ENCODE results near the gene ESRRA. TPM values are rescaled to one million over a fixed set of nuclear protein-coding genes. Genes with fewer than 3 reads are reported as not detected.

The ESRRA gene
- total RNA-seq, 4 donors from 2014 or later = 63.5 to 95.8 (median 76.1) TPM

DNA sequence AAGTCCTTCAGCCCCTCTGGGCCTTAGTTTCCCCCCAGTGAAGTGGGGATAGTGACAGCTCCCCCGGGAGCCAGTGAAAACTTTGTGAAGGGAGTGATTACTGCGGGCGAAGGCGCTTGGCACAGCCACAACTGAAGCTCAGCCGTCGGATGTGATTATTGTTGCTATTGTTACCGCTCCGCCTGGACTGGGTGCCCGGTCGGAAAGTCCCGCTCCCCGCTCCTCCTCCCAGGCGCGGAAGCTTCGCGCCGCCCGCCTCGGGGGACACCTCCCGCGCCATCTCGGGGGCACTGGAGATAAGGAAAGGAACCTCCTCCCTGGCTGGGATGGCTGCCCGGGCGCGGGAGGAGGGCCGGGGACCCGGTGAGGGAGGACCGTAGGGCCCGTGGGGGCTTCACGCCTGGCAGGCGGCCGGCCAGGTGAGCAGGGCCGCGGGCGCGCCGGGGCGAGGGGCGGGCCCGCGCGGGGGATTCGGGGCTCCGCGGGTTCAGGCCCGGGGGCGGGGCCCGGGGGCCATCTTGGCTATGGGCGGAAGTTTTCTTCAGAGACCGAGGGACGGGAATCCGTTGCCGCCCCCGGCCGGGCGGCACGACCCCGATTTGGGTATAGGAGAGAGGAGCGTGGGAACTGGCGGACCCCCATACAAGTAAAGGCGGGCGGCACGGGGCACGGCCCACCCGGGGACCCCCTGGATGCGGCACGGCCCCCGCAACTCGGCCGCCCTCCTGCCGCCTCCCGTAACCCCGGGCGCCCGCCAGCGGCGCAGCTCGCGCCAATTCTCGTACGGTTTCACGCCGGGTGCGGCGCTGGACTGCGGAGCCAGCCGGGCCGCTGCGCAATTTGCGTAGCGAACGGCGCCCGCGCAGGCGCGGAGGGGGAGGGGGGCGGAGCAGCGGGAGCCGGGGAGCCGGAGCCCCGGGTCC, 20.1 kb upstream of the ESRRA start, which contains the start of gene GPR137:
TSS of gene GPR137 (plus strand) at position 887 of the 923 bp plus-strand sequence. CDS start 677 bp downstream, outside the sequence.
- Histone ChIP-seq H3K27me3 (peaks cover 0 to 6% (median 0%) of the 10 kb centered on the region in 4 donors), H3K4me3 (peak within 1 kb of the TSS; percentile 75 to 96 (median 88)), H3K36me3 (peaks cover 0 to 40% (median 24%) of the 10 kb centered on the region in 4 donors), H3K9me3 (no peaks in the 10 kb centered on the region), H3K27ac (replicated peaks in 1 of 4) (peak within 1 kb of the TSS; percentile 85 to 98 (median 98)), H3K4me1 (peaks cover 29 to 58% (median 46%) of the 10 kb centered on the region in 4 donors)
- TF ChIP-seq EP300 (IDR thresholded peaks at IDR 0.05) = no peak
- TF ChIP-seq POLR2AphosphoS5 (IDR thresholded peaks at IDR 0.05) = peak in 1 of 2 donors; percentile 57
- TF ChIP-seq, protein P1, sequence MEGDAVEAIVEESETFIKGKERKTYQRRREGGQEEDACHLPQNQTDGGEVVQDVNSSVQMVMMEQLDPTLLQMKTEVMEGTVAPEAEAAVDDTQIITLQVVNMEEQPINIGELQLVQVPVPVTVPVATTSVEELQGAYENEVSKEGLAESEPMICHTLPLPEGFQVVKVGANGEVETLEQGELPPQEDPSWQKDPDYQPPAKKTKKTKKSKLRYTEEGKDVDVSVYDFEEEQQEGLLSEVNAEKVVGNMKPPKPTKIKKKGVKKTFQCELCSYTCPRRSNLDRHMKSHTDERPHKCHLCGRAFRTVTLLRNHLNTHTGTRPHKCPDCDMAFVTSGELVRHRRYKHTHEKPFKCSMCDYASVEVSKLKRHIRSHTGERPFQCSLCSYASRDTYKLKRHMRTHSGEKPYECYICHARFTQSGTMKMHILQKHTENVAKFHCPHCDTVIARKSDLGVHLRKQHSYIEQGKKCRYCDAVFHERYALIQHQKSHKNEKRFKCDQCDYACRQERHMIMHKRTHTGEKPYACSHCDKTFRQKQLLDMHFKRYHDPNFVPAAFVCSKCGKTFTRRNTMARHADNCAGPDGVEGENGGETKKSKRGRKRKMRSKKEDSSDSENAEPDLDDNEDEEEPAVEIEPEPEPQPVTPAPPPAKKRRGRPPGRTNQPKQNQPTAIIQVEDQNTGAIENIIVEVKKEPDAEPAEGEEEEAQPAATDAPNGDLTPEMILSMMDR (IDR thresholded peaks at IDR 0.05) = peak in 1 of 3 experiments; percentile 11
- TF ChIP-seq POLR2A (IDR thresholded peaks at IDR 0.05; ENCODE audit: low read depth) = no peak
- no CpG with 5 or more reads among the region's 102 CpGs for WGBS
- DNase-seq (ENCODE audit: extremely low spot score) = peak; percentile 97
- intact Hi-C loops (cut with DNase I) = no loop called here

DNA sequence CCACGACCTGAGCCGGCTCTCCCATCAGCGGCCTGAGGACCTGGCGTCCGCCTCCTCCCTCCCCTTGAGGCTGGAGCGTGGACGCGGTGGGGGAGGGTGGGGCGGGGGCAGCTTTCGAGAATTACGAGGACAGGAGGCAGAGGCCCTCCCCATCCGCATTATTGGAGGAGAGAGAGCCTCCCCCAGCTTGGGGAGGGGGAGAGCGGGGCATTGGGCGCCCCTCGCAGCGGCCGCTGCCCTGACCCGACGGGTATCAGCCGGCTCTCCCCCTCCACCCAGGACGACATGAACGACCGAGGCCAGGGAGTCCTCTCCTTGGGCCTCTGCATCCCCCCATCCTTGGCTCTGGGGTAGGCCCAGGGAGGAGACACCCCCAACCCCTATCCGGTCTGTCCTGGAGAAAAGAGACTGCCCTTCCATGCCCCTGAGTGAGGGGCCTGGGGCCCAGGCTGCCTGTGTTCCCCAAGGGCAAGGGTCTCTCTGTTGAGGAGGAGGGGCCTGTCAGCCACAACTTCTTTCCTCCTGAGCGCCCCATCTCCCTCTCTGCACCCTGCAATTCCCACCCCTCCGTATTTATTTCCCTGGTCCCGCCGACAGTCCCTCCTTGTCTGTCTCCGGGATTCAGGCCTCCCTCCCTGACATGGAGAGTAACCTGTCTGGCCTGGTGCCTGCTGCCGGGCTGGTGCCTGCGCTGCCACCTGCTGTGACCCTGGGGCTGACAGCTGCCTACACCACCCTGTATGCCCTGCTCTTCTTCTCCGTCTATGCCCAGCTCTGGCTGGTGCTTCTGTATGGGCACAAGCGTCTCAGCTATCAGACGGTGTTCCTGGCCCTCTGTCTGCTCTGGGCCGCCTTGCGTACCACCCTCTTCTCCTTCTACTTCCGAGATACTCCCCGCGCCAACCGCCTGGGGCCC, 19.2 kb upstream of the ESRRA start:
- DNase-seq (ENCODE audit: extremely low spot score) = no peak
- H3K4me3 ChIP-seq = peak overlapping the region; percentile 75 to 96 (median 88)
- H3K9me3 ChIP-seq = no peaks in the 10 kb centered on the region
- peaks cover 0 to 15% (median 6%) of the 10 kb centered on the region in 4 donors for H3K27me3 ChIP-seq
- intact Hi-C loops (cut with DNase I) = no loop called here
- H3K27ac ChIP-seq (replicated peaks in 1 of 4) = peak overlapping the region; percentile 85 to 98 (median 98)
- TF ChIP-seq POLR2AphosphoS5 (IDR thresholded peaks at IDR 0.05) (peak in 1 of 2 donors; percentile 58), POLR2A (IDR thresholded peaks at IDR 0.05; ENCODE audit: low read depth) (no peak)
- WGBS = 69% methylated on average over 16 of the region's 40 CpGs
- peaks cover 31 to 62% (median 48%) of the 10 kb centered on the region in 4 donors for H3K4me1 ChIP-seq
- H3K36me3 ChIP-seq = peaks cover 0 to 34% (median 21%) of the 10 kb centered on the region in 4 donors

- peaks cover 36 to 62% (median 51%) of the 10 kb centered on the region in 4 donors for H3K4me1 ChIP-seq
- TF ChIP-seq POLR2AphosphoS5 (IDR thresholded peaks at IDR 0.05) (no peak), POLR2A (IDR thresholded peaks at IDR 0.05; ENCODE audit: low read depth) (no peak), EP300 (IDR thresholded peaks at IDR 0.05) (no peak)
- TF ChIP-seq, protein P1 (IDR thresholded peaks at IDR 0.05) = no peak
- no peak overlapping the region for H3K27ac ChIP-seq (replicated peaks in 1 of 4)
- H3K9me3 ChIP-seq = no peaks in the 10 kb centered on the region
- DNase-seq (ENCODE audit: extremely low spot score) = no peak
- peaks cover 0 to 27% (median 16%) of the 10 kb centered on the region in 4 donors for H3K36me3 ChIP-seq
- H3K27me3 ChIP-seq = peaks cover 2 to 22% (median 11%) of the 10 kb centered on the region in 4 donors
- H3K4me3 ChIP-seq = no peak overlapping the region
- WGBS = 96% methylated on average over 4 of the region's 9 CpGs
- intact Hi-C loops (cut with DNase I) = no loop called here
Observed at GRCh38 chr11:64286801-64287159, 18.5 kb upstream of the ESRRA start.

- 94% methylated on average over 25 of the region's 33 CpGs for WGBS
- intact Hi-C loops (cut with DNase I) = no loop called here
- H3K27ac ChIP-seq (replicated peaks in 1 of 4) = no peak overlapping the region
- no peak overlapping the region for H3K4me3 ChIP-seq
- peaks cover 0 to 17% (median 10%) of the 10 kb centered on the region in 4 donors for H3K36me3 ChIP-seq
- no peak for TF ChIP-seq POLR2AphosphoS5 (IDR thresholded peaks at IDR 0.05)
- TF ChIP-seq EP300 (IDR thresholded peaks at IDR 0.05) = no peak
- TF ChIP-seq POLR2A (IDR thresholded peaks at IDR 0.05; ENCODE audit: low read depth) = no peak
- TF ChIP-seq, protein P1 (IDR thresholded peaks at IDR 0.05) = no peak
- peaks cover 38 to 64% (median 52%) of the 10 kb centered on the region in 4 donors for H3K4me1 ChIP-seq
- H3K27me3 ChIP-seq = peaks cover 8 to 32% (median 21%) of the 10 kb centered on the region in 4 donors
- H3K9me3 ChIP-seq = no peaks in the 10 kb centered on the region
- no peak for DNase-seq (ENCODE audit: extremely low spot score)
Observed at GRCh38 chr11:64287676-64288352, 17.5 kb upstream of the ESRRA start.
